HG02678 (cell line): ENCODE results near the gene CST5.
"Not testable (repeated sequence)": the region's sequence is repeated elsewhere in the genome, so short reads cannot be mapped to it uniquely, and the experiment has no call there.

ENCODE experiments used
- ATAC-seq: cut with Tn5 transposase; IDR thresholded peaks from one replicate; pipeline ENCODE4 v1.9.1; 2021; ENCODE audit warnings: mild to moderate bottlenecking, moderate library complexity; ENCODE audit not compliant: unreplicated experiment

Gene CST5

DNA sequence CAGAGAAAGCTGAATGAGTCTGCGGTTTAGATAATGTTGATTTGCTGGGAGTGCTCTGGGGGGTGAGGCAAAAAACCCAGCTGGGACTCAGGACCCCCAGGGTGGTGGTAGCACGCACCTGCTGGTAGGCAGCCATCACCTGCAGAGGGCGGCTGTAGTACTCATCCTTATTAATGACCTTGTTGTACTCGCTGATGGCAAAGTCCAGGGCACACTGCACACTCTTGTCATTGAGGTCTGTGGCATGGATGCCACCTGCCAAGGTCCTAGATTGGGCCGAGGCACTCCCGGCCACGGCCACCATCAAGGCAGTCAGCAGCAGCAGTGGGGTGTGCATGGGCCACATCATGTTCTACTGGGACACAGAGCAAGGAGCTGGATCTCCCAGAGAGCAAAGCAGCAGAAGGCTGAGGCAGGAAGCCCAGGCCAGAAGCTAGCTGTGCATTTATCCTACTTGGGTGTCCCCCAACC, at the start of gene CST5:
TSS of gene CST5 (minus strand) at position 421 of the 471 bp plus-strand sequence. CDS start at position 349, 72 bp downstream.
- no peak for ATAC-seq

GRCh38 chr20:23928788-23929187, 49.2 kb upstream of the CST5 start:
- ATAC-seq = no peak

- ATAC-seq = no peak
Observed at GRCh38 chr20:23928353-23928752, 48.8 kb upstream of the CST5 start.

- no peak for ATAC-seq
Observed at GRCh38 chr20:23926944-23927872, 47.7 kb upstream of the CST5 start.

DNA sequence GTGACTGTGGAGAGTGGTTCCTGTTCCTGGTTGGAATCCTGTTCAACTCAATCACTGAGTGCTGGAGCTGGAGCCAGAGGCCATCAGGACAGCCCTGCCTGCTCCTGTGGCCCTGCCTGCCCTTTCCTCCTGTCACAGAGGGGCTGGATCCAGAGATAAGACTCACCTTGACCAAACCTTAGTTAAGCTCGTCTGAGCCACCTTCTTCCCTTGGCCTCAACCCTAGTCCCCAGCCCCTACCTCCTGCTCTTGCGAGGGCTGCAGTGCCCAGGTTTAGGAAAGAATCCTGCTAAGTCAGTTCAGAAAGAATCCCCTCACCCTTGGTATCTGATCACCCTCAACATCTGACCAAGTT, 47.0 kb upstream of the CST5 start:
- ATAC-seq = no peak

DNA sequence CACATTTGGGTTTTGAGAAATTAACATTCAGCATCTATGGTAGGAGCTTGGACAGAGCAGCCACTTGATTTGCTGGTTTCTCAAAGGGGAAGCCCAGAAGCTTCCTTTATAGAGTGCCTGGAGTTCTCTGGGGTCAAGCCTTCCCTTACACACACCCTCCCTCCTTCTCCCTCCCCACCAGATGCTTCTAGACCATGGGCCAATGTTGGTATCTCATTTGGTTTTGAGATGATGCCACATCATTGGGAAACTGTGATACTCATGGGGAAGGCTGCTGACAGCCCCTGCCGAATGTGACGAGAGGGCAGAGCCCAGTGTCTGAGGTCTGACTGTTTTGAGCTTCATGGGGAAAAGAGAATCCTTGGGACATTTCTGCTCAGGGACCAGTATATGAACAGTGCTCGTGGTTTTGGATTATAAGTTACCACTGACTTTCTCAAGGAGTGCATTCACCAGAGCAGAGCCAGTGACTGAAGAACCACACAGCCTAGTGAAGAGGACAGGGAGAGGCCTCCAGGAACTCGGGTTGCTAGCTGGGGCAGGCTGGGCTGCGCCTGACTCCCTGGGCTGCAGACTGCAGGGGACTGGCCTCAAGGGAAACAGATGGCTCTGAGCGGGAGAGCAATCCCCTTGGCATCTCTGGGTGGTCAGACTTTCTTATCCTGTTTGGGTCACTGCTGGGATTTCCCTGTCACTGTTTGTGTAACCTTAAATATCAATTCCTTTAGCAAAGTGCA, 46.4 kb upstream of the CST5 start:
- ATAC-seq = no peak

- no peak for ATAC-seq
Observed at GRCh38 chr20:23924751-23925150, 45.2 kb upstream of the CST5 start.

DNA sequence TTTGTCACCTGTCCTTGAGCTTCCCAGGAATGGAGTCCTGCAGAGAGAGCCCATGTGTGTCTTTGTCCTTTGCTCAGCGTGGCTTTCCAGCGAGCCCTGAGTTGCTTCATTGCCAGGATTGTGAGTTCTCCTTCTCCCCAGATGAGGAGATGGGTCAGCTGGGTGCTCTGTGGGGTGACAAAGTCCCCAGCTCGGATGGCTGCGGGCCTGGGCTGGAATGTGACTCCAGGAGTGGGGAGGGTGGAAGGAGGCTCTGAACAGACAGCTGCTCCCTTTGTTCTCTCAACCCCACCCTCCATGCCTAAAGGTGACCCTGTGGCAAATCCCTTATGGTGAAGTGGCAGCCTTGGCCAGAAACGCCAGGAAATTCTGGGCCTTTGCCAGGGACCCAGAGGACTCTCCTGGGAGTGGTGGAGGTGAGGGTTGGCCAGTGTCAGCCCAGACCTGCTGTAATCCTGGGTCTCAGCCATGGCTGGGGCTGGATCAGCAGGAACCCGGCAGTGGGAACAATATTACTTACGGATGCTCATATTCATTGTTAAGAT, 44.4 kb upstream of the CST5 start:
- no peak for ATAC-seq

GRCh38 chr20:23923311-23923710, 43.8 kb upstream of the CST5 start:
- no peak for ATAC-seq

DNA sequence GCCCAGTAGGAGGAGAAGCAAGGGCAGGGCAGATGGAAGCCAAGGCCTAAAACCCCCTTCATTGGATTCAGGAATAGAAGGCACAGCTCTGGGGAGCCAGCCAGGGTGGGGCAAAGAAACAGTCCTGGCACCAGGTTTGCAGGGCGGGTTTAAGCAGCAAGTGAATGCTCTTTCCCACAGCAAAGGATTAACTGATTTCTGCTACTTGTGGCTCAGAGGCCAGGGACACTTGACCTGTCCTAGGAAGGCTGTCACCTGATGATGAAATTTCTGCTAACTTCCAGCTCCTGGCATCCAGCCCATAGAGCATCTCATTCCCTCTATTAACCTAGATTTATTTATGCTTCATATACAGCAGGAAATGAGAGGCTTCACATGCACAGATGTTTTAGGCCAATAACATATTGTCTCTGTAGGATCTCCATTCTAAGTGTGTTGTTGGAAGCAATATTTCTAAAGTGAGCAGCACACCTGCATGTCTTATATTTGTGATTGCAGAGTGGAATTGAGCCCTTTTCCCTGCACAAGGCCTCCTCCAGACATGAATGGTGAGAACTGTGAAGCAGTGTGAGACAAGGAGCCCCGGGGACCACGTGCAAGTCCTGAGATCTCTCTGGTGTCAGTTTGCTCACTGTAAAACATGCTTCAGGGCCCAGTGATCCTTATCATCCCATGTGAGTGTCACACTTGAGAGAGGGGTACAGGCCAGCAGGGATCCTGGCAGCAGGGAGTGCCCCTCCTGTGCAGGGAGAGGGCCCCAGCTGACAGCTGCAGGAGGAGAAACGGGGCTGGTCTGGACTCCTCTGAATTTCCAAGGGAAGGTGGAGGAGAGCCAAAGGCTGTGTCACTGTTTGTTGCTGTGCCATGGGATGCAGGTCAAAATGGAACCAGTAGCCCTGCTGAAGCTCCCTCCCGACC, 41.1 kb upstream of the CST5 start:
- no peak for ATAC-seq

- no peak for ATAC-seq
Observed at GRCh38 chr20:23918896-23919295, 39.3 kb upstream of the CST5 start.

GRCh38 chr20:23918101-23918862, 38.7 kb upstream of the CST5 start:
- ATAC-seq = no peak

GRCh38 chr20:23917024-23917725, 37.6 kb upstream of the CST5 start:
- ATAC-seq = no peak

DNA sequence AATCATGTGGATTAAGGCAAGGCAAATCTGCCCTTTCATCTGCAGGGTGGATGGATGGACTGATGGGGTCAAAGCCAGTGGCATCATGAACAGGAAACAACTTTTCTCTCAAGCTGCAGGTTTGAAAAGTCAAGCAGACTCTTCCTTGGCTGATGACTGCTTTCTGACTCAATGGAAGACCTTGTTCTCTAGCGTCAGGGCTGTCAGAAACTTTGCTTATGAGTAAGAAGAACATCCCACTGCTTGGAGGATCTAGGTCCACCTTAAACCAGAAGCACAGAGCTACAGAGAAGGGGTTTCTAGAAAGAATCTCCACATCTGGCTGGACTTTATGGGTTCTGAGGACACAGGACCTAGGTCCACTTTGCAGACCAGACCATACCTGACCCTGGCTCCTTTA, 36.3 kb upstream of the CST5 start:
- ATAC-seq = no peak

DNA sequence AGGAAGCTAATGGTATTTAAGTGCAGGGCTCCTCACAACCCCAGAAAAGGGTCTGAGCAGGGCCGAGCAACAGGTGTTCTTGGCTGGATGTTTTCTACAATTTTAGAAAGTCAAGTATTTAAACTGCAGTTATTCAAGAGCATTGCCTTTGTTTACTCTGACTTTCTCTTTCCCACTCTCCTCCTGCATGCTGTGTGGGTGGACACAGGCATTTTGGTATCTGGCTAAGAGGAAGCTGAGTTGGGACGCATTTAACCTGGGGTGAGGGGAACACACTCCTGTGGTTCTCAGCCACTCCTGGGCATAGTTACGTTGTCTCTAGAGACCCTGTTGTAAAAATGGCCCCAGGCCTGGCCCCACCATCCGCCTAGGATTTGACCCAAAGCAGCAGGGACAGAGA, 34.9 kb upstream of the CST5 start:
- not testable (repeated sequence) for ATAC-seq

DNA sequence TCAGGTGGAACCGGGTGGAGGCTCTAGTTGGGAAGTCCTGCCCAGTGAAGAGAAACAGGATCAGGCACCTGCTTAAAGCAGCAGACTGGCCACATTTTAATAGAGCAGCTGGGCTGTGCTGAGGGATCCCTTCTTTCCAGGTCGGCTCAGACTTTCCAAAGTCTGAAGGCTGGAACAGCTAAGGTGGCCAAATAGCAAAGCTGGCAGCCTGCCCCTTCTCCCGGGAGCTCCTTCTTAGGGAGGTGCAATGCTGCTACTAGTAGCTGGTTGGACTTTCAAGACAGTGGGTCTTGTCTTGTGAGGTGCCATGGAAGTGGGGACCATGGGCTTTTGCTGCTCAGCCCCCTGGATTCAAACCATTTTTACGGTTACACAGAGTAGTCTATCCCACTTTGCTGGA, 30.7 kb upstream of the CST5 start:
- ATAC-seq = no peak

GRCh38 chr20:23909390-23909789, 29.8 kb upstream of the CST5 start:
- no peak for ATAC-seq

DNA sequence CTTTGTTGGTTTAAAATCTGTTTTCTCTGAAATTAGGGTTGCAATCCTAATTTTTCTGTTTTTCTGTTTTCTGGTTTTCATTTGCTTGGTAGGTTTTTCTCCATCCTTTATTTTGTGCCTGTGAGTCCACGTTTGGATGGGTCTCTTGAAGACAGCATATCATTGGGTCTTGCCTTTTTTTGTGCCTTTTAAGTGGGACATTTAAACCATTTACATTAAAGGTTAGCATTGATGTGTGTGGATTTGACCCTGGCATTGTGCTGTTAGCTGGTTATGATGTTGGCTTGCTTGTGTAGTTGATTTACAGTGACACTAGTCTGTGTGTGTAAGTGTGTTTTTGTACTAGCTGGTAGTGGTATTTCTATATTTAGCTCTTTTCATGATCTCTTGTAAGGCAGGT, 28.0 kb upstream of the CST5 start:
- ATAC-seq = no peak

DNA sequence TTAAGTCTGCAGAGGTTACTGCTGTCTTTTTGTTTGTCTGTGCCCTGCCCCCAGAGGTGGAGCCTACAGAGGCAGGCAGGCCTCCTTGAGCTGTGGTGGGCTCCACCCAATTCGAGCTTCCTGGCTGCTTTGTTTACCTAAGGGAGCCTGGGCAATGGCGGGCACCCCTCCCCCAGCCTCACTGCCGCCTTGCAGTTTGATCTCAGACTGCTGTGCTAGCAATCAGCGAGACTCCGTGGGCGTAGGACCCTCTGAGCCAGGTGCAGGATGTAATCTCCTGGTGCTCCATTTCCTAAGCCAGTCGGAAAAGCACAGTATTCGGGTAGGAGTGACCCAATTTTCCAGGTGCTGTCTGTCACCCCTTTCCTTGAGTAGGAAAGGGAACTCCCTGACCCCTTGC, 22.8 kb upstream of the CST5 start:
- not testable (repeated sequence) for ATAC-seq
